GM19455 (cell line): ENCODE data around the gene HSD17B11.
A peak's percentile ranks its signal among the peaks of the same experiment; 100 is the strongest.
"Not testable (repeated sequence)": the region's sequence is repeated elsewhere in the genome, so short reads cannot be mapped to it uniquely, and the experiment has no call there.

ENCODE experiments used
- ATAC-seq: cut with Tn5 transposase; IDR thresholded peaks from one replicate; pipeline ENCODE4 v1.9.1; 2021; ENCODE audit not compliant: unreplicated experiment

HSD17B11 gene

GRCh38 chr4:87360338-87360935 lies 30.6 kb downstream of the HSD17B11 start:
- no peak for ATAC-seq

- ATAC-seq = no peak
Measured at GRCh38 chr4:87359258-87359657, 31.7 kb downstream of the HSD17B11 start.

- ATAC-seq = no peak
Measured at GRCh38 chr4:87356832-87357526, 34.0 kb downstream of the HSD17B11 start.

- no peak for ATAC-seq
Measured at GRCh38 chr4:87354168-87355102, 36.6 kb downstream of the HSD17B11 start.

DNA sequence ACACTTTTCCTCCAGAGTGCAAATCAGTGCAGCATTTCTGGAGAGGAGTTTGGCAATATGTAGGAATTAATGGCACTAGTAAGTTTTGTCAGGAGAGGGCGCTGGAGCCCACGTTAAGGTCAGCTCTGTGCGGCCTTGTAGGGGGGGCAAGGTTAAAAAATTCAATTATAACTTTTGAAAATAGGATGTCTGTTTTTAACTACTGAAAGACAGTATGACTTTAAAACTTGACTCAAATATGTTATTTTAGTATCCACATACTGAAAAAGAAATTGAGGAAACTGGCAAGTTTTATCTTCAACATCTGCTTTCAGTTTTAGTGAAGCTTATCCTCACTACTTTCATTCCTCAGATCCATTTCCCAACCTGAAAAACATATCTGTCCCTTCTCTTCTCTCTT lies 37.4 kb downstream of the HSD17B11 start:
- ATAC-seq = peak; percentile 92

DNA sequence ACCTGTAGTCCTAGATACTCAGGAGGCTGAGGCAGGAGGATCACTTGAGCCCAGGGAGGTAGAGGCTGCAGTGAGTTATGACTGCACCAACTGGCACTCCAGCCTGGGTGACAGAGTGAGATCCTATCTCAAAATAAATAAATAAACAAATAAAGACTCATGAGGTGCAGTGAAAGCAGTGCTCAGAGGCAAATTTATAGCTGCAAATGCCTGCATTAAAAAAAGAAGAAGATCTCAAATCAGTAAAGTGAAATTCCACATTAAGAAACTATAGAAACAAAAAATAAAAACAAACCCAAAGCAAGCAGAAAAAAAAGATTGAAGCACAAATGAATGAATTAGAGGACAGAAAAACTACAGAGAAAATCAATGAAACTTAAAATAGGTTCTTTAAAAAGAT lies 45.8 kb downstream of the HSD17B11 start:
- no peak for ATAC-seq

- ATAC-seq = no peak
Measured at GRCh38 chr4:87342872-87343271, 48.1 kb downstream of the HSD17B11 start.

- ATAC-seq = not testable (repeated sequence)
Measured at GRCh38 chr4:87341954-87342635, 48.9 kb downstream of the HSD17B11 start.

GRCh38 chr4:87339440-87339839 lies 51.5 kb downstream of the HSD17B11 start:
- no peak for ATAC-seq

GRCh38 chr4:87337361-87337760 lies 53.6 kb downstream of the HSD17B11 start:
- no peak for ATAC-seq

- no peak for ATAC-seq
Measured at GRCh38 chr4:87333267-87333666, 57.7 kb downstream of the HSD17B11 start.

GRCh38 chr4:87330761-87331160 lies 60.2 kb downstream of the HSD17B11 start:
- ATAC-seq = no peak

GRCh38 chr4:87327136-87327535 lies 63.9 kb downstream of the HSD17B11 start:
- ATAC-seq = no peak

DNA sequence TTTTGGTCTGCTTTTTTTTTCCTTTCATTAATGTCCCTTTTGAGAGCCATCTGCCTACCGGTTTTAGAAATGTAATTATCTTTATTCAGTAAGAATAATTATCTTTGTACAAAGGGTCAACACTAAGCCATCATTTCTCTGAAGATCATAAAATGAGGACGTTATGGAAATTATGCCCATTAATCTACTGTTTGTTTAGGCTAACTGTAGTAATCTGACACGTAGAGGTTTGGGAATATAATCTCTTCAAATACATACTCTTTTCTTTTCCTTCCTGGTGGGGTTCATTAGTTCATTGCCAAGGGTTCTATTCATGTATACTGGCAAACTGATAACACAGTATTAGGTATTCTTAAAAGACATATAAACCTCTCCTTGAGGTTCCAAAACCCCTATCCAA lies 64.5 kb downstream of the HSD17B11 start:
- ATAC-seq = no peak

DNA sequence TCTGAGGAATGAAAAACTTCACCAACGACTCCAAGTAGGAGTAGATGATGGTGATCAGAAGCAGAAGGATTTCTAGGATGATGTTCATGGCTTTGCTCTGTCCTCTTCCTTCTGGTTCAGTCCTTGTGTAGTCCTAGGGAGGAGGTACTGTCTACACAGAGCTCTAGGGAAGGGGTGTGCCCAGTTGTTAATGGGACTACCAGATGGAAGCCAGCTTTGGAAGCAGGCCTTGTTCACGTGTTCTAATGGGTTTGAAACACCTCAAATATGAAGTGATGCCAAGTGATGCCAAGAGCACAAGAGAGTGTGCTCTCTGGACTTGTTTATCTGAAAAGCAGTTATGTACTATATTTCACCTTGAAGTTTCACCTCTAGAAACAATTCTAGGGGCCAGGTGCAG lies 68.2 kb downstream of the HSD17B11 start, which contains the start of gene HSD17B13:
Gene HSD17B13 (minus strand): TSS at position 129 of the 400 bp plus-strand sequence. CDS start 41 bp downstream, at position 88.
- no peak for ATAC-seq

- ATAC-seq = no peak
Measured at GRCh38 chr4:87321888-87322287, 69.1 kb downstream of the HSD17B11 start.

- ATAC-seq = no peak
Measured at GRCh38 chr4:87317527-87317926, 73.5 kb downstream of the HSD17B11 start.

- no peak for ATAC-seq
Measured at GRCh38 chr4:87316961-87317360, 74.0 kb downstream of the HSD17B11 start.

DNA sequence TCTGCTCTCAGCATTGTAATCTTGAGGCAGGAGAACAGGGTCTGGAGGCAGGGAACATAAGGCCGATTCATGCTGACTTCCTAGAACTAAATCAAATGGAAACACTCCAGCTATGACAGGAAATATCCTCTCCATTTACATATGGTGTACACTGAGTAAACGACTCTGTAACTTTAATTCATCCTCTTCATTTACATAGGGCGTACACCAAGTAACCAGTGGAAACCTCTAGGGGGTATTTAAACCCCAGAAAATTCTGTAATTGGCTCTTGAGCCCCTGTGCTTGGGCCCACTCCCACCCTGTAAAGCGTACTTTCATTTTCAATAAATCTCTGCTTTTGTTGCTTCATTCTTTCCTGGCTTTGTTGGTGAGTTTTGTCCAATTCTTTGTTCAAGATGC lies 76.0 kb downstream of the HSD17B11 start:
- ATAC-seq = not testable (repeated sequence)

DNA sequence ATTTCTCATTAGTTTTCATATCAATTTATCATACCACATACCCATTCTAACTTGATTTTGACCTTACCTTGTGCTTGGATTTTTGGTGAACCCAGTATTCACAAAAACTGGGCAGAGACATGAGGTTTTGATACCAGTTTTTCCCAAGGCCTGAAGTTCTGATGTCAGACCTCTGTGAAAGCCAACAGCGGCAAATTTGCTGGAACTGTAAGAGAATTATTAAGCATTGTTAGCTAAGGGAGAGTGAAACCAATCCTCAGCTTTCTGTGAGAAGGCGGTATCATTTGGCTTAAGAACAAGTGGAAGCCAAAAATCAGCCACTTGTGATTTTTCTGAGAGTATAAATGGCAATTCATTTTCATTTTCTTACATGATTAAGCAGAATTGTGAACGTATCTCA lies 77.2 kb downstream of the HSD17B11 start:
- ATAC-seq = no peak

DNA sequence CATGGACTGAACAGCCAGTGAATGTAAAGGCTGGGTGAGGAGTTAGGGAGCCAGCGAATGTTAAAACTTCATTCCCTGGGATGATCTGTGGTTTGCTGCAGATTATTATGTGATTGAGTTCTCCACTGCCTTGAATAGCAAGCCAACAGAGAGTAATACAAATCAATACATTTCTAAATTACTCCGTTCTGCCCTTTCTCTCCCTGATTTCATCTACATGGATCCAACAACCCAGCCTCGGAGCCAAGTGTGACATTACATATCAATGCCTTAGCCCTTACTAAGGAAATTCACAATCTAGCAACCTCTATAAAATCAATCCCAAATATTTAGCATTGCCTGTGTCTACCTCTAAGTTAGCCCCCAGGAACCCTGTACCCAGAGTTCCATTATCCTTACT lies 79.3 kb downstream of the HSD17B11 start:
- no peak for ATAC-seq
